IPS-20b (cell line): Measurements from ENCODE around the gene RNASEL.
"Not testable (repeated sequence)": the region's sequence is repeated elsewhere in the genome, so short reads cannot be mapped to it uniquely, and the experiment has no call there.

Source experiments
- H3K27ac ChIP-seq: one replicate; pipeline ENCODE4 v1.5.1; 2013; ENCODE audit warnings: low read length
- H3K27me3 ChIP-seq: 2 replicates; pipeline ENCODE4 v1.6.1; 2013; ENCODE audit warnings: mild to moderate bottlenecking, low read length, inconsistent platforms; ENCODE audit not compliant: insufficient read depth
- H3K36me3 ChIP-seq: 2 replicates; pipeline ENCODE4 v1.6.1; 2013; ENCODE audit warnings: low read depth, mild to moderate bottlenecking, inconsistent platforms, low read length, moderate library complexity; ENCODE audit not compliant: insufficient read depth
- H3K4me1 ChIP-seq: 2 replicates; pipeline ENCODE4 v1.6.1; 2013; ENCODE audit warnings: mild to moderate bottlenecking, control low read depth, inconsistent platforms, low read length, moderate library complexity; ENCODE audit not compliant: insufficient read depth
- H3K4me3 ChIP-seq: 2 replicates; pipeline ENCODE4 v1.5.1; 2013; ENCODE audit warnings: mild to moderate bottlenecking, low read length, inconsistent platforms
- H3K9ac ChIP-seq: 2 replicates; pipeline ENCODE4 v1.6.1; 2013; ENCODE audit warnings: low read depth, mild to moderate bottlenecking, inconsistent platforms, low read length, moderate library complexity
- H3K9me3 ChIP-seq: 2 replicates; pipeline ENCODE4 v1.6.1; 2013; ENCODE audit warnings: mild to moderate bottlenecking, low read depth, low read length, inconsistent platforms; ENCODE audit not compliant: insufficient read depth

The RNASEL gene

DNA sequence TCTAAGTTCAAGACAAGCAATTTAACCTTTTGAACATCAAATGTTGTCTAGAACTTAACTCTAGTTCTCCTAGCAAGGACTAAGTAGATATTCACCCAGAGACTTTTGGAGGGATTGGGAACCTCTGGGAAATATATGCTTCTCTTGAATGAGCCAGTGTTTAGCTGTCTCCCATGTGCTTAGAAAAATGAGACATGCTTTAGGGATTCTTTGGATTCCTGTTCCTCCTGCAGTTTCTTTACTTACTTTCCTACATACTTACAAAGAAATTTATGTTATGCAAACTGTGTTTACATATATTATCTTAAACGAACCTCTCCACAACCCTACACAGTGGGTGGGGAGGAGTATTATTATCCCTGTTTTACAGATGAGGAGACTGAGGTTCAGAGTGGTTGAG is 39.2 kb downstream of the RNASEL start:
- Histone ChIP-seq H3K4me1 (no peaks in the 10 kb centered on the region), H3K27ac (no peak overlapping the region), H3K36me3 (no peaks in the 10 kb centered on the region), H3K4me3 (no peak overlapping the region), H3K27me3 (no peaks in the 10 kb centered on the region), H3K9me3 (no peaks in the 10 kb centered on the region), H3K9ac (no peak overlapping the region)

DNA sequence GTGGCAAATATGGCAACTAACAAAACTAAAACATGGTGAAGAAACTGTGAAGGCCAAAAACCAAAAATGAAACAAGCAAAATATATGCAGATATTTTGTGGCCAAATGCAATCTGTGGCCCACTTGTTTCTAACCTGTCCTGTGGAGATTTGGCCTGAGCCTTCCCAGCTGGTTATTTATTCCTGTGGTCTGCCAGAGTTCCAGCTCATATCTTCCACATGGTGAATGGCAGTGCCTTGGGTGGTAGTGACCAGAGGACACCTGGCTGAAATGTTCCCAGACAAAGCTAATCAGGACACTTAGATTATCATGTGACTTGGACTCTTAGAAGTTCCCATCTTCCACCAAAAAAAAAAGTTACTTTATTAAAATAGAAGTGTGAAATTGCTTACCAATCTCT is 39.7 kb downstream of the RNASEL start:
- H3K9me3 ChIP-seq = no peaks in the 10 kb centered on the region
- no peaks in the 10 kb centered on the region for H3K36me3 ChIP-seq
- no peak overlapping the region for H3K4me3 ChIP-seq
- H3K27ac ChIP-seq = no peak overlapping the region
- no peaks in the 10 kb centered on the region for H3K27me3 ChIP-seq
- H3K4me1 ChIP-seq = no peaks in the 10 kb centered on the region
- no peak overlapping the region for H3K9ac ChIP-seq

DNA sequence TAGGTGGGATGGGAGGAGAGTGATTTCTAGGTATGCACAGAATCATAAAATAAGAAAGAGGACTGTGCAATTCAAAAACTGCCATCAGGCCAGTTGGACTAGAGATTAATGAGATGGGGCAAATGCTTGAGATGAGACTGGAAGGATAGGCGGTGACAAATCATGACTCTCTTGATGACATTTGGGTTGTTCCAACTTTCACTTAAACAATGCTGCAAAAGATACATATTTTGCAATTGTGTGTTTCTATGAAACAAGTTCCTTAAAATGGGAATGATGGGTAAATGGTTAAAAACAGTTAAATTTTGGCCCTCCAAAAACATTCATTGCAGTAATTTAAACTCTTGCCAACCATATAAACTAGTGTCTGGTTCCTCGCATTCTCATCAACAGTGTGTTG is 55.2 kb downstream of the RNASEL start:
- no peaks in the 10 kb centered on the region for H3K9me3 ChIP-seq
- no peak overlapping the region for H3K4me3 ChIP-seq
- no peaks in the 10 kb centered on the region for H3K27me3 ChIP-seq
- no peaks in the 10 kb centered on the region for H3K4me1 ChIP-seq
- no peaks in the 10 kb centered on the region for H3K36me3 ChIP-seq
- no peak overlapping the region for H3K9ac ChIP-seq
- H3K27ac ChIP-seq = no peak overlapping the region

DNA sequence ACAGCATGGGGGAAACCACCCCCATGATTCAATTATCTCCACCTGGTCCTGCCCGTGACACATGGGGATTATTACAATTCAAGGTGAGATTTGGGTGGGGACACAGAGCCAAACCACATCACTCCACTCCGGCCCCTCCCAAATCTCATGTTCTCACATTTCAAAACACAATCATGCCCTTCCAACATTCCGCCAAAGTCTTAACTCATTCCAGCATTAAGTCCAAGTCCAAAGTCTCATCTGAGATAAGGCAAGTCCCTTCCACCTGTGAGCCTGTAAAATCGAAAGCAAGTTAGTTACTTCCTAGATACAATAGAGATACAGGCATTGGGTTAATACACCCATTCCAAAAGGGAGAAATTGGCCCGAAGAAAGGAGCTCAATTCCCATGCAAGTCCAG is 60.9 kb downstream of the RNASEL start:
- not testable (repeated sequence) for H3K9ac ChIP-seq, H3K27me3 ChIP-seq, H3K27ac ChIP-seq, H3K36me3 ChIP-seq, H3K9me3 ChIP-seq, H3K4me3 ChIP-seq, H3K4me1 ChIP-seq

DNA sequence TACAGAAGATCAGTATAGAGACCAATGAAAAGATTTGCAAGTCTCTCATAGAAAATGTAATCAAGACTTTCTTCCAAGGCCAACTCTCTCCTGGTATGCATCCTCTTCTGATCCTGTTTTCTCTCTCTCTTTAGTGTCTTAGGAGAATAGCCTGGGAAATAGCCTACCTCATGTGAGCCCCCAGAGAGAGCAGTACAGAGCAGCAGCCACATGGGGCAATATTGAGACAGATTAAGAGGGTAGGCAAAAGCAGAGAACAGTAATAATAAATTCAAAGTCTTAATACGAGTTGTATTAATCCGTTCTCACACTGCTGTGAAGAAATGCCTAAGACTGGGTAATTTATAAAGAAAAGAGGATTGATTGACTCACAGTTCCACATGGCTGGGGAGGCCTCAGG is 61.4 kb downstream of the RNASEL start:
- no peaks in the 10 kb centered on the region for H3K4me1 ChIP-seq
- no peaks in the 10 kb centered on the region for H3K9me3 ChIP-seq
- H3K4me3 ChIP-seq = no peak overlapping the region
- no peaks in the 10 kb centered on the region for H3K36me3 ChIP-seq
- no peaks in the 10 kb centered on the region for H3K27me3 ChIP-seq
- H3K27ac ChIP-seq = no peak overlapping the region
- no peak overlapping the region for H3K9ac ChIP-seq

DNA sequence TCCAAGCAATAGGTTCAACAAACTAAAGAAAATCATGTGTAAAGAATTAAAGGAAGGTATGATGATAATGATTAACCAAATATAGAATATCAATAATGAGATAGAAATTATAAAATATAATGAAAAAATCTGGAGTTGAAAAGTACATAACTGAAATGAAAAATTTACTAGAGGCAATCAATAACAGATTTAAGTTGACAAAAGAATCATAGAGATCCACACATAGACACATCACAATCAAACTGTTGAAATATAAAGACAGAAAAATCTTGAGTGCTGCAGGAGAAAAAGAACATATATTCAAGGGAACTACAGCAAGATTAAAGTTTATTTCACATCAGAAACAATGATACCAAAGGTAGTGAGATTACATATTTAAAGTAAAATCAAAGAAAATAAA is 63.7 kb downstream of the RNASEL start:
- no peak overlapping the region for H3K9ac ChIP-seq
- H3K27ac ChIP-seq = no peak overlapping the region
- no peaks in the 10 kb centered on the region for H3K9me3 ChIP-seq
- H3K4me1 ChIP-seq = no peaks in the 10 kb centered on the region
- no peaks in the 10 kb centered on the region for H3K27me3 ChIP-seq
- H3K36me3 ChIP-seq = no peaks in the 10 kb centered on the region
- H3K4me3 ChIP-seq = no peak overlapping the region
